Neural cell (in vitro differentiated cells): ENCODE measurements around the gene DDX54. TPM values are rescaled to one million over a fixed set of nuclear protein-coding genes. Genes with fewer than 3 reads are reported as not detected.

ENCODE experiments used
- H2AFZ ChIP-seq: fragments of 200-600, 300-800 bp; sonication (generic), shearing (Covaris generic); 2 replicates; pipeline ENCODE4 v1.6.0; 2014; ENCODE audit warnings: low read depth, mild to moderate bottlenecking, antibody characterized with exemption, low read length, moderate library complexity
- H3F3A ChIP-seq: fragments of 200-600 bp; shearing (Covaris generic); 2 replicates; pipeline ENCODE4 v1.6.1; 2016; ENCODE audit warnings: mild to moderate bottlenecking, moderate library complexity, mixed read lengths, antibody characterized with exemption, low read length; ENCODE audit not compliant: insufficient read depth, poor library complexity, severe bottlenecking
- H3K27ac ChIP-seq: fragments of 200-600, 300-800 bp; sonication (generic), shearing (Covaris generic); 2 replicates; pipeline ENCODE4 v1.5.1; 2014; ENCODE audit warnings: mild to moderate bottlenecking, low read length, moderate library complexity
- H3K27me3 ChIP-seq: fragments of 300-800, 200-600 bp; sonication (generic), shearing (Covaris generic); 2 replicates; pipeline ENCODE4 v1.6.0; 2014; ENCODE audit warnings: mild to moderate bottlenecking, low read depth, low read length, moderate library complexity; ENCODE audit not compliant: insufficient read depth
- H3K36me3 ChIP-seq: fragments of 300-800, 200-600 bp; sonication (generic), shearing (Covaris generic); 2 replicates; pipeline ENCODE4 v1.5.1; 2014; ENCODE audit warnings: mild to moderate bottlenecking, antibody characterized with exemption, low read length, moderate library complexity; ENCODE audit not compliant: insufficient read depth
- H3K4me2 ChIP-seq: fragments of 300-800, 200-600 bp; sonication (generic), shearing (Covaris generic); 2 replicates; pipeline ENCODE4 v1.6.0; 2014; ENCODE audit warnings: mild to moderate bottlenecking, low read length
- H3K4me3 ChIP-seq: fragments of 300-800, 200-600 bp; sonication (generic), shearing (Covaris generic); 2 replicates; pipeline ENCODE4 v1.5.1; 2014; ENCODE audit warnings: mild to moderate bottlenecking, low read length, moderate library complexity
- H3K79me2 ChIP-seq: fragments of 200-600 bp; shearing (Covaris generic); replicated peaks from 2 replicates; pipeline ENCODE4 v1.6.0; 2014; ENCODE audit warnings: mild to moderate bottlenecking, low read length, moderate library complexity; ENCODE audit not compliant: insufficient read depth
- H3K9ac ChIP-seq: fragments of 300-800, 200-600 bp; sonication (generic), shearing (Covaris generic); 2 replicates; pipeline ENCODE4 v1.6.1; 2016; ENCODE audit warnings: mild to moderate bottlenecking, low read length, mixed read lengths
- H3K9me2 ChIP-seq: fragments of 200-600 bp; shearing (Covaris generic); 2 replicates; pipeline ENCODE4 v1.6.1; 2016; ENCODE audit warnings: mild to moderate bottlenecking, low read length, mixed read lengths; ENCODE audit not compliant: insufficient read depth
- H3K9me3 ChIP-seq: fragments of 200-600, 300-800 bp; sonication (generic), shearing (Covaris generic); 2 replicates; pipeline ENCODE4 v1.6.1; 2016; ENCODE audit warnings: mild to moderate bottlenecking, mixed run types, low read length, moderate library complexity, mixed read lengths
- H4K20me1 ChIP-seq: fragments of 200-600 bp; shearing (Covaris generic); 2 replicates; pipeline ENCODE4 v1.6.1; 2016; ENCODE audit warnings: mild to moderate bottlenecking, mixed run types; ENCODE audit not compliant: insufficient read depth
- EP300 ChIP-seq: fragments of 450-650 bp; conservative IDR thresholded peaks from 2 replicates; pipeline ENCODE4 v1.6.1; 2014; ENCODE audit warnings: antibody characterized with exemption, mild to moderate bottlenecking, moderate library complexity; ENCODE audit not compliant: poor library complexity, severe bottlenecking
- EZH2 ChIP-seq: fragments of 200-600, 300-800 bp; shearing (Covaris generic), sonication (generic); IDR thresholded peaks from 2 replicates; pipeline ENCODE4 v1.6.1; 2014; ENCODE audit warnings: antibody characterized with exemption, low read length, borderline replicate concordance, mild to moderate bottlenecking; ENCODE audit not compliant: insufficient read depth, poor library complexity, severe bottlenecking
- MXI1 ChIP-seq: fragments of 450-650 bp; conservative IDR thresholded peaks from 2 replicates; pipeline ENCODE4 v1.6.1; 2014; ENCODE audit warnings: antibody characterized with exemption, mild to moderate bottlenecking; ENCODE audit not compliant: poor library complexity, severe bottlenecking
- POLR2AphosphoS5 ChIP-seq: IDR thresholded peaks from 2 replicates; pipeline ENCODE4 v1.6.1; 2012
- RAD21 ChIP-seq: fragments of 450-650 bp; conservative IDR thresholded peaks from 2 replicates; pipeline ENCODE4 v1.6.1; 2014; ENCODE audit warnings: antibody characterized with exemption, mild to moderate bottlenecking, moderate library complexity
- SMC3 ChIP-seq: fragments of 450-650 bp; conservative IDR thresholded peaks from 2 replicates; pipeline ENCODE4 v1.6.1; 2014; ENCODE audit warnings: antibody characterized with exemption, mild to moderate bottlenecking, moderate library complexity; ENCODE audit not compliant: poor library complexity
- TAF1 ChIP-seq: IDR thresholded peaks from 2 replicates; pipeline ENCODE4 v1.6.1; 2012; ENCODE audit warnings: low read depth
- polyA plus RNA-seq: library from polyadenylated mRNA; depleted of rRNA; stranded (reverse); fragments of >200 nt; gene quantifications from 2 replicates; pipeline ENCODE4 v1.2.3, GENCODE V29; 2014
- TF ChIP-seq, protein P1 (sequence below): fragments of 450-650 bp; IDR thresholded peaks from 2 replicates; pipeline ENCODE4 v1.5.1; 2014; ENCODE audit warnings: antibody characterized with exemption, mild to moderate bottlenecking, moderate library complexity; ENCODE audit not compliant: poor library complexity, severe bottlenecking
- TF ChIP-seq, protein P2 (sequence below): IDR thresholded peaks from 2 replicates; pipeline ENCODE4 v1.6.1; 2012; ENCODE audit warnings: borderline replicate concordance

Gene DDX54
- polyA plus RNA-seq, 1 donor from 2014 or later: 63.3 TPM

DNA sequence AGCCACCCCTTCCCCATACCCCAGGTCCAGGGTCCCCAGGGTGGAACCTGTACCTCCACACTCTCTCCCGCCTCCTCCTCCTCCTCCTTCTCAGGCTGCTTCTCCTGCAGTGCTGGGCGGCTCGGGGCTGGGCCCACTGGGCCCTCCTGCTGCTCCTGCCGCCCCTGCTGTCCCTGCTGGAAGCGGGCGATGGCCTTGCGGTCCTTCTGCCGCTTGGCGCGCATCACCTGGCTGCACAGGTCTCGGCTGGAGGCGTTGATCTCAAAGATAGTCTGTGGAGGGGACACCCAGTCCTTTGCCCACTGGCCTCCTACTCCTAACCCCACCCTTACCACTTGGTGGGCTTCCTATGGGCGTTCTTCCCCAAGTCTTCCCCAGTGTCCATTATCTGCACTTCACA, 21.3 kb downstream of the DDX54 start:
- H3K79me2 ChIP-seq: no peaks in the 10 kb centered on the region
- H3K9me2 ChIP-seq: no peaks in the 10 kb centered on the region
- H3K36me3 ChIP-seq: no peaks in the 10 kb centered on the region
- H3K4me3 ChIP-seq: no peak overlapping the region
- no peak overlapping the region for H3K27ac ChIP-seq
- no peak overlapping the region for H2AFZ ChIP-seq
- no peaks in the 10 kb centered on the region for H3K9me3 ChIP-seq
- H3F3A ChIP-seq: no peaks in the 10 kb centered on the region
- no peaks in the 10 kb centered on the region for H4K20me1 ChIP-seq
- H3K27me3 ChIP-seq: no peaks in the 10 kb centered on the region
- no peak overlapping the region for H3K4me2 ChIP-seq
- TF ChIP-seq RAD21: no peak
- no peak for TF ChIP-seq EP300
- TF ChIP-seq, protein P1, sequence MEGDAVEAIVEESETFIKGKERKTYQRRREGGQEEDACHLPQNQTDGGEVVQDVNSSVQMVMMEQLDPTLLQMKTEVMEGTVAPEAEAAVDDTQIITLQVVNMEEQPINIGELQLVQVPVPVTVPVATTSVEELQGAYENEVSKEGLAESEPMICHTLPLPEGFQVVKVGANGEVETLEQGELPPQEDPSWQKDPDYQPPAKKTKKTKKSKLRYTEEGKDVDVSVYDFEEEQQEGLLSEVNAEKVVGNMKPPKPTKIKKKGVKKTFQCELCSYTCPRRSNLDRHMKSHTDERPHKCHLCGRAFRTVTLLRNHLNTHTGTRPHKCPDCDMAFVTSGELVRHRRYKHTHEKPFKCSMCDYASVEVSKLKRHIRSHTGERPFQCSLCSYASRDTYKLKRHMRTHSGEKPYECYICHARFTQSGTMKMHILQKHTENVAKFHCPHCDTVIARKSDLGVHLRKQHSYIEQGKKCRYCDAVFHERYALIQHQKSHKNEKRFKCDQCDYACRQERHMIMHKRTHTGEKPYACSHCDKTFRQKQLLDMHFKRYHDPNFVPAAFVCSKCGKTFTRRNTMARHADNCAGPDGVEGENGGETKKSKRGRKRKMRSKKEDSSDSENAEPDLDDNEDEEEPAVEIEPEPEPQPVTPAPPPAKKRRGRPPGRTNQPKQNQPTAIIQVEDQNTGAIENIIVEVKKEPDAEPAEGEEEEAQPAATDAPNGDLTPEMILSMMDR: no peak
- no peak for TF ChIP-seq POLR2AphosphoS5
- TF ChIP-seq TAF1: no peak
- no peak for TF ChIP-seq MXI1
- TF ChIP-seq SMC3: no peak
- TF ChIP-seq, protein P2, sequence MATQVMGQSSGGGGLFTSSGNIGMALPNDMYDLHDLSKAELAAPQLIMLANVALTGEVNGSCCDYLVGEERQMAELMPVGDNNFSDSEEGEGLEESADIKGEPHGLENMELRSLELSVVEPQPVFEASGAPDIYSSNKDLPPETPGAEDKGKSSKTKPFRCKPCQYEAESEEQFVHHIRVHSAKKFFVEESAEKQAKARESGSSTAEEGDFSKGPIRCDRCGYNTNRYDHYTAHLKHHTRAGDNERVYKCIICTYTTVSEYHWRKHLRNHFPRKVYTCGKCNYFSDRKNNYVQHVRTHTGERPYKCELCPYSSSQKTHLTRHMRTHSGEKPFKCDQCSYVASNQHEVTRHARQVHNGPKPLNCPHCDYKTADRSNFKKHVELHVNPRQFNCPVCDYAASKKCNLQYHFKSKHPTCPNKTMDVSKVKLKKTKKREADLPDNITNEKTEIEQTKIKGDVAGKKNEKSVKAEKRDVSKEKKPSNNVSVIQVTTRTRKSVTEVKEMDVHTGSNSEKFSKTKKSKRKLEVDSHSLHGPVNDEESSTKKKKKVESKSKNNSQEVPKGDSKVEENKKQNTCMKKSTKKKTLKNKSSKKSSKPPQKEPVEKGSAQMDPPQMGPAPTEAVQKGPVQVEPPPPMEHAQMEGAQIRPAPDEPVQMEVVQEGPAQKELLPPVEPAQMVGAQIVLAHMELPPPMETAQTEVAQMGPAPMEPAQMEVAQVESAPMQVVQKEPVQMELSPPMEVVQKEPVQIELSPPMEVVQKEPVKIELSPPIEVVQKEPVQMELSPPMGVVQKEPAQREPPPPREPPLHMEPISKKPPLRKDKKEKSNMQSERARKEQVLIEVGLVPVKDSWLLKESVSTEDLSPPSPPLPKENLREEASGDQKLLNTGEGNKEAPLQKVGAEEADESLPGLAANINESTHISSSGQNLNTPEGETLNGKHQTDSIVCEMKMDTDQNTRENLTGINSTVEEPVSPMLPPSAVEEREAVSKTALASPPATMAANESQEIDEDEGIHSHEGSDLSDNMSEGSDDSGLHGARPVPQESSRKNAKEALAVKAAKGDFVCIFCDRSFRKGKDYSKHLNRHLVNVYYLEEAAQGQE: no peak
- no peak for TF ChIP-seq EZH2
- no peak overlapping the region for H3K9ac ChIP-seq

DNA sequence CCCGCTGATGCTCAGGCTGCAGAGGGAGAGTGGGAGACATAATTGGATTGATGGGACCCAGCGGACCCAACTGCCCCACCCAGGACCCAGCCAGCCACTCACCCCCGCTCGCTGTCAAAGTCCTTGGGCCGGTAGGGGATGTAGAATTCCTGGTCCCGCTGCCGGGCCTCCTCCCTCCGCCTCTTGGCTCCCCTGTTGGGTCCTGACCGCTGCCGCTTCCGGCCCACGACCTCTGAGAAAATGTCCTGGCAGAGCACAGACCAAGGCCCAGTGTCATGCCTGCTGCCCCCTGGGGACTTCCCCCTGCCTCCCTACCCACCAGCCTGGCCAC, 22.3 kb downstream of the DDX54 start:
- H3K27ac ChIP-seq: no peak overlapping the region
- no peak overlapping the region for H3K4me2 ChIP-seq
- no peak for TF ChIP-seq EP300
- no peak for TF ChIP-seq RAD21
- TF ChIP-seq POLR2AphosphoS5: no peak
- TF ChIP-seq, protein P2: no peak
- TF ChIP-seq MXI1: no peak
- TF ChIP-seq SMC3: no peak
- TF ChIP-seq, protein P1: no peak
- no peak for TF ChIP-seq EZH2
- H3F3A ChIP-seq: no peaks in the 10 kb centered on the region
- H3K9me2 ChIP-seq: no peaks in the 10 kb centered on the region
- H3K36me3 ChIP-seq: no peaks in the 10 kb centered on the region
- no peaks in the 10 kb centered on the region for H3K9me3 ChIP-seq
- H3K4me3 ChIP-seq: no peak overlapping the region
- no peaks in the 10 kb centered on the region for H3K27me3 ChIP-seq
- H2AFZ ChIP-seq: no peak overlapping the region
- no peaks in the 10 kb centered on the region for H3K79me2 ChIP-seq
- H3K9ac ChIP-seq: no peak overlapping the region
- no peaks in the 10 kb centered on the region for H4K20me1 ChIP-seq
